ENCODE data around the gene C4BPB. TPM values are rescaled to one million over a fixed set of nuclear protein-coding genes. Genes with fewer than 3 reads are reported as not detected.

Gene C4BPB
- total RNA-seq, 1 experiment from 2014 or later: not detected

GRCh38 chr1:207128336-207128921 lies 39.8 kb downstream of the C4BPB start:
- no peaks in the 10 kb centered on the region for H3K4me1 ChIP-seq (ENCODE audit: insufficient read depth, low read length)
- no peaks in the 10 kb centered on the region for H3K27me3 ChIP-seq (ENCODE audit: low read length)
- H3K9ac ChIP-seq (ENCODE audit: low read length): no peak overlapping the region
- H3K4me3 ChIP-seq (ENCODE audit: low read length): no peak overlapping the region
- POLR2A ChIA-PET (ENCODE audit: unreplicated experiment): no interaction called here
- no peak overlapping the region for H3K27ac ChIP-seq (ENCODE audit: low read length)
- TF ChIP-seq, protein P1, sequence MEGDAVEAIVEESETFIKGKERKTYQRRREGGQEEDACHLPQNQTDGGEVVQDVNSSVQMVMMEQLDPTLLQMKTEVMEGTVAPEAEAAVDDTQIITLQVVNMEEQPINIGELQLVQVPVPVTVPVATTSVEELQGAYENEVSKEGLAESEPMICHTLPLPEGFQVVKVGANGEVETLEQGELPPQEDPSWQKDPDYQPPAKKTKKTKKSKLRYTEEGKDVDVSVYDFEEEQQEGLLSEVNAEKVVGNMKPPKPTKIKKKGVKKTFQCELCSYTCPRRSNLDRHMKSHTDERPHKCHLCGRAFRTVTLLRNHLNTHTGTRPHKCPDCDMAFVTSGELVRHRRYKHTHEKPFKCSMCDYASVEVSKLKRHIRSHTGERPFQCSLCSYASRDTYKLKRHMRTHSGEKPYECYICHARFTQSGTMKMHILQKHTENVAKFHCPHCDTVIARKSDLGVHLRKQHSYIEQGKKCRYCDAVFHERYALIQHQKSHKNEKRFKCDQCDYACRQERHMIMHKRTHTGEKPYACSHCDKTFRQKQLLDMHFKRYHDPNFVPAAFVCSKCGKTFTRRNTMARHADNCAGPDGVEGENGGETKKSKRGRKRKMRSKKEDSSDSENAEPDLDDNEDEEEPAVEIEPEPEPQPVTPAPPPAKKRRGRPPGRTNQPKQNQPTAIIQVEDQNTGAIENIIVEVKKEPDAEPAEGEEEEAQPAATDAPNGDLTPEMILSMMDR (conservative IDR thresholded peaks at IDR 0.05; ENCODE audit: low read depth, low read length): no peak
- TF ChIP-seq EZH2 (IDR thresholded peaks at IDR 0.05; ENCODE audit: low read length, unreplicated experiment) (no peak), EZH2phosphoT487 (IDR thresholded peaks at IDR 0.05; ENCODE audit: borderline replicate concordance, low read length) (no peak)
- H4K20me1 ChIP-seq (ENCODE audit: low read length): no peaks in the 10 kb centered on the region
- CTCF ChIA-PET: interaction anchor here (0.7 kb wide), 1 partner anchor 209 kb away, joined by 3 read pairs; no protein-coding TSS in a partner anchor
- DNase-seq (no peak), ATAC-seq (no peak)
- no peaks in the 10 kb centered on the region for H3F3A ChIP-seq (ENCODE audit: low read length, unreplicated experiment)
- BruUV-seq (replicated peaks): no TSS peak
- H3K9me2 ChIP-seq (replicated peaks; ENCODE audit: low read length): no peaks in the 10 kb centered on the region
- H3K4me2 ChIP-seq (ENCODE audit: low read length): no peak overlapping the region
- intact Hi-C loops (cut with micrococcal nuclease): no loop called here
- peaks cover 3% of the 10 kb centered on the region; the same call in 1 of the 2 replicates for H3K36me3 ChIP-seq (ENCODE audit: low read depth, low read length)
- H2AFZ ChIP-seq (ENCODE audit: low read length): no peak overlapping the region
- H3K9me3 ChIP-seq (ENCODE audit: low read length): peaks cover 10% of the 10 kb centered on the region
- H3K79me2 ChIP-seq (ENCODE audit: low read length): no peaks in the 10 kb centered on the region

DNA sequence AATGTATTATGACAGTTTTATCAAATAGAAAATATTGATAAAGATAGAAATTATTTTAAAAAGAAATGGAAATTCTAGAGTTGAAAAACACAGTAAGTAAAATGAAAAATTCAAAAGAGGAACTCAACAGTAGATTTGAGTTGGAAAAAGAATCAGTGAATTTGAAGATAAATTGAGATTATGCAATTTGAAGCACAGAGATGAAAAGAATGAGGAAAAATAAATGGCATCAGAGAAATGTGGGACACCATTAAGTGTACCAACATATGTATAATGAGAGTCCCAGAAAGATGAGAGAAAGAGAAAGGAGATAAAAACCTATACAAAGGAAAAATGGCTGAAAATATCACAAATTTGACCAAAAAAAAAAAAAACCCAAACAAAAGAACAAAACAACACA lies 40.4 kb downstream of the C4BPB start:
- H2AFZ ChIP-seq (ENCODE audit: low read length): no peak overlapping the region
- H3F3A ChIP-seq (ENCODE audit: low read length, unreplicated experiment): no peaks in the 10 kb centered on the region
- H3K36me3 ChIP-seq (ENCODE audit: low read depth, low read length): peaks cover 3% of the 10 kb centered on the region; the same call in 1 of the 2 replicates
- intact Hi-C loops (cut with micrococcal nuclease): no loop called here
- H3K4me3 ChIP-seq (ENCODE audit: low read length): no peak overlapping the region
- no peaks in the 10 kb centered on the region for H3K4me1 ChIP-seq (ENCODE audit: insufficient read depth, low read length)
- BruUV-seq (replicated peaks): no TSS peak
- peaks cover 10% of the 10 kb centered on the region for H3K9me3 ChIP-seq (ENCODE audit: low read length)
- ChIA-PET POLR2A (ENCODE audit: unreplicated experiment) (no interaction called here), CTCF (interaction anchor here (0.7 kb wide), 1 partner anchor 210 kb away, joined by 3 read pairs; no protein-coding TSS in a partner anchor)
- ATAC-seq (no peak), DNase-seq (no peak)
- H3K4me2 ChIP-seq (ENCODE audit: low read length): no peak overlapping the region
- H3K9me2 ChIP-seq (replicated peaks; ENCODE audit: low read length): no peaks in the 10 kb centered on the region
- H3K9ac ChIP-seq (ENCODE audit: low read length): no peak overlapping the region
- H3K27ac ChIP-seq (ENCODE audit: low read length): no peak overlapping the region
- H4K20me1 ChIP-seq (ENCODE audit: low read length): no peaks in the 10 kb centered on the region
- H3K79me2 ChIP-seq (ENCODE audit: low read length): no peaks in the 10 kb centered on the region
- H3K27me3 ChIP-seq (ENCODE audit: low read length): no peaks in the 10 kb centered on the region
- TF ChIP-seq EZH2 (IDR thresholded peaks at IDR 0.05; ENCODE audit: low read length, unreplicated experiment): no peak
- TF ChIP-seq EZH2phosphoT487 (IDR thresholded peaks at IDR 0.05; ENCODE audit: borderline replicate concordance, low read length): no peak
- TF ChIP-seq, protein P1 (conservative IDR thresholded peaks at IDR 0.05; ENCODE audit: low read depth, low read length): no peak

DNA sequence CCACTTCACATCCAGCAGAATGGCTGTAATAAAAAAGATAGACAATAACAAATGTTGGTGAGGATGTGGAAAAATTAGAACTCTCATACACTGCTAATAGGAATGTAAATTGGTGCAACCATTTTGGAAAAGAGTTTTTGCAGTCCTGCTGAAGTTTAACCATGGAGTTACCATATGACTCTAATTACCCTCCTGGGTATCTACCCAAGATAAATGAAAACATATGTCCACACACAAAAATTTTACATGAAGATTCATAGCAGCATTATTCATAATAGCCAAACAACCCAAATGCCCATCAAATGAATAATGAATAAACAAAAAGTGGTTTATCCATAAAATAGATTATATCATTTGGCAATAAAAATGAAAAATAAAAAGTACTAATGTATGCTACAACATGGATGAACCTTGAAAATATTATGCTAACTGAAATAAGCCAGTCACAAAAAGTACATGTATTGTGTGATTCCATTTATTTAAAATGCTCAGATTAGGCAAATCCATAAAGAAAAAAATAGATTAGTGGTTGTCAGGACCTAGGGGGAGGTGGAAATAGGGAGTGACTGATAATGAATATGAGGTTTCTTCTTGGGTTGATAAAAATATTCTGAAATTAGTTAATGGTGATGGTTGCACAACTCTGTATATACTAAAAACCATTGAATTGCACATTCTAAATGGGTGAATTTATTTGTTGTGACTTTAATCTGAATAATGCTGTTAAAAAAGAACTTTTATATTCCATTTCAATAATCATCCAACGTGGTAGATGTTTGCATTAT lies 41.8 kb downstream of the C4BPB start:
- no peak overlapping the region for H3K4me3 ChIP-seq (ENCODE audit: low read length)
- H4K20me1 ChIP-seq (ENCODE audit: low read length): no peaks in the 10 kb centered on the region
- H3K27ac ChIP-seq (ENCODE audit: low read length): no peak overlapping the region
- DNase-seq: no peak
- no TSS peak for BruUV-seq (replicated peaks)
- ATAC-seq: no peak
- peaks cover 10% of the 10 kb centered on the region for H3K9me3 ChIP-seq (ENCODE audit: low read length)
- intact Hi-C loops (cut with micrococcal nuclease): no loop called here
- ChIA-PET CTCF (no interaction called here), POLR2A (ENCODE audit: unreplicated experiment) (no interaction called here)
- H2AFZ ChIP-seq (ENCODE audit: low read length): no peak overlapping the region
- H3K4me2 ChIP-seq (ENCODE audit: low read length): no peak overlapping the region
- no peak overlapping the region for H3K9ac ChIP-seq (ENCODE audit: low read length)
- no peaks in the 10 kb centered on the region for H3K79me2 ChIP-seq (ENCODE audit: low read length)
- H3F3A ChIP-seq (ENCODE audit: low read length, unreplicated experiment): no peaks in the 10 kb centered on the region
- H3K27me3 ChIP-seq (ENCODE audit: low read length): no peaks in the 10 kb centered on the region
- TF ChIP-seq, protein P1 (conservative IDR thresholded peaks at IDR 0.05; ENCODE audit: low read depth, low read length): no peak
- no peak for TF ChIP-seq EZH2 (IDR thresholded peaks at IDR 0.05; ENCODE audit: low read length, unreplicated experiment)
- no peak for TF ChIP-seq EZH2phosphoT487 (IDR thresholded peaks at IDR 0.05; ENCODE audit: borderline replicate concordance, low read length)
- no peaks in the 10 kb centered on the region for H3K4me1 ChIP-seq (ENCODE audit: insufficient read depth, low read length)
- H3K9me2 ChIP-seq (replicated peaks; ENCODE audit: low read length): no peaks in the 10 kb centered on the region
- H3K36me3 ChIP-seq (ENCODE audit: low read depth, low read length): peaks cover 3% of the 10 kb centered on the region; the same call in 1 of the 2 replicates
